Endometrium (tissue), 2 donors: Measurements from ENCODE around the gene OCIAD2.
A peak's percentile ranks its signal among the peaks of the same experiment; 100 is the strongest.
"Not testable (repeated sequence)": the region's sequence is repeated elsewhere in the genome, so short reads cannot be mapped to it uniquely, and the experiment has no call there.

Source experiments
- FAIRE-seq: peaks from 2 replicates; lab custom pipeline; 2012; peaks lifted over from hg19 to GRCh38; lab: Jason Lieb, UNC
- donor health status: control.
- donor health status: control.

Gene OCIAD2

GRCh38 chr4:48907706-48908477 is 1.3 kb upstream of the OCIAD2 start:
- no peak for FAIRE-seq

GRCh38 chr4:48905363-48906015 is 1.1 kb downstream of the OCIAD2 start:
- no peak for FAIRE-seq

GRCh38 chr4:48904541-48905142 is 1.9 kb downstream of the OCIAD2 start:
- FAIRE-seq: no peak

- no peak for FAIRE-seq
Measured at GRCh38 chr4:48904101-48904500, 2.5 kb downstream of the OCIAD2 start.

- FAIRE-seq: no peak
Measured at GRCh38 chr4:48902266-48902665, 4.3 kb downstream of the OCIAD2 start.

- FAIRE-seq: no peak
Measured at GRCh38 chr4:48901196-48901595, 5.4 kb downstream of the OCIAD2 start.

- FAIRE-seq: no peak
Measured at GRCh38 chr4:48899950-48900349, 6.6 kb downstream of the OCIAD2 start.

- no peak for FAIRE-seq
Measured at GRCh38 chr4:48899432-48899749, 7.2 kb downstream of the OCIAD2 start.

GRCh38 chr4:48898733-48899431 is 7.7 kb downstream of the OCIAD2 start:
- FAIRE-seq: no peak

GRCh38 chr4:48896845-48897244 is 9.7 kb downstream of the OCIAD2 start:
- FAIRE-seq: no peak

- FAIRE-seq: no peak
Measured at GRCh38 chr4:48891028-48891619, 15.4 kb downstream of the OCIAD2 start.

GRCh38 chr4:48889750-48890149 is 16.8 kb downstream of the OCIAD2 start:
- FAIRE-seq: not testable (repeated sequence)

- not testable (repeated sequence) for FAIRE-seq
Measured at GRCh38 chr4:48881646-48882045, 24.9 kb downstream of the OCIAD2 start.

GRCh38 chr4:48879561-48880442 is 26.8 kb downstream of the OCIAD2 start:
- FAIRE-seq: no peak

GRCh38 chr4:48877827-48878535 is 28.6 kb downstream of the OCIAD2 start:
- no peak for FAIRE-seq

GRCh38 chr4:48864696-48865095 is 41.9 kb downstream of the OCIAD2 start:
- FAIRE-seq: not testable (repeated sequence)

- FAIRE-seq: no peak
Measured at GRCh38 chr4:48863728-48864127, 42.8 kb downstream of the OCIAD2 start.

- no peak for FAIRE-seq
Measured at GRCh38 chr4:48862661-48863060, 43.9 kb downstream of the OCIAD2 start.

GRCh38 chr4:48862038-48862437 is 44.5 kb downstream of the OCIAD2 start:
- FAIRE-seq: no peak

GRCh38 chr4:48858130-48858529 is 48.4 kb downstream of the OCIAD2 start:
- FAIRE-seq: no peak

GRCh38 chr4:48854982-48855381 is 51.6 kb downstream of the OCIAD2 start:
- peak; percentile 54 for FAIRE-seq
